Erythroblast (primary cell): ENCODE results near the gene UGT1A5.

Experiments
- GATA1 ChIP-seq: IDR thresholded peaks from 2 replicates; pipeline ENCODE4 v1.6.1; 2011; ENCODE audit warnings: low read depth, mild to moderate bottlenecking, control low read depth, low read length, moderate library complexity
- POLR2A ChIP-seq: IDR thresholded peaks from 2 replicates; pipeline ENCODE4 v1.6.1; 2011; ENCODE audit warnings: mild to moderate bottlenecking, low read length

DNA sequence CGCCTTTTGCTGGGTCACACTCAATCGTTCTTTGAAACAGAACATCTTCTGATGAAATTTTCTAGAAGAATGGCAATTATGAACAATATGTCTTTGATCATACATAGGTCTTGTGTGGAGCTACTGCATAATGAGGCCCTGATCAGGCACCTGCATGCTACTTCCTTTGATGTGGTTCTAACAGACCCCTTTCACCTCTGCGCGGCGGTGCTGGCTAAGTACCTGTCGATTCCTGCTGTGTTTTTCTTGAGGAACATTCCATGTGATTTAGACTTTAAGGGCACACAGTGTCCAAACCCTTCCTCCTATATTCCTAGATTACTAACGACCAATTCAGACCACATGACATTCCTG is 532 bp downstream of the UGT1A5 start:
- no peak for TF ChIP-seq POLR2A
- no peak for TF ChIP-seq GATA1
